Measurements from ENCODE around the gene WIPF1. TPM values are rescaled to one million over a fixed set of nuclear protein-coding genes. Genes with fewer than 3 reads are reported as not detected.

WIPF1 gene
- polyA plus RNA-seq, 2 of the 4 experiments (the other 2 are of a cell fraction) = 16.4 to 20.1 TPM

DNA sequence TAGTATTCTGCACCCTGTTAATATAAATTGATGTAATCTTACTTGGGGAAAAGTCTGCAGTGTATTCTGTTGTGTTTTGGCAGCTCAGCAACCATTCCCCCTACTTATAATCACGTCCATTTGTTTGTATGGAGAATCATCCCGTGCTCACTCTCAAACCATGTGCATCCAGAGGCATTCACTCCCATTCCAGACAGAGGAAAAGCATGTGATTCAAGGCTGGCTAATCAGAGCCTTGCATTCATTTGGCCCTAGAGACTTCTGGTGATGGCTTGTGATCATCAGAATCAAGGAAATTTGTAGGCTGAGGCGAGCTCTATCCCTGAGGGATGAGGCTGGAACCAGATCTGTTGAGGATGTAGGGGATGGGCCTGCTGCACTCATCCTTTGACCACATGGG, 5.1 kb upstream of the WIPF1 start:
- ChIA-PET POLR2A (no interaction called here), CTCF (interaction anchor here (1.2 kb wide), 1 partner anchor 53 kb away, joined by 3 read pairs; no protein-coding TSS in a partner anchor)
- no peak for FAIRE-seq
- no peak for TF ChIP-seq GATA3 (IDR thresholded peaks at IDR 0.05; ENCODE audit: borderline replicate concordance)
- no peak for TF ChIP-seq ZSCAN20 (CRISPR knock-in tag; IDR thresholded peaks at IDR 0.05)
- no peak for TF ChIP-seq EHF (CRISPR knock-in tag; IDR thresholded peaks at IDR 0.05)
- no peak for TF ChIP-seq POLR2A (IDR thresholded peaks at IDR 0.05; ENCODE audit: low read length)
- TF ChIP-seq EP300 (IDR thresholded peaks at IDR 0.05) = no peak
- TF ChIP-seq ELK1 (IDR thresholded peaks at IDR 0.05; ENCODE audit: low read depth, low read length) = no peak
- TF ChIP-seq ZNF302 (CRISPR knock-in tag; IDR thresholded peaks at IDR 0.05) = no peak
- no peak for TF ChIP-seq SREBF2 (IDR thresholded peaks at IDR 0.05)
- no peak for TF ChIP-seq JUNB (IDR thresholded peaks at IDR 0.05)
- TF ChIP-seq RCOR1 (IDR thresholded peaks at IDR 0.05; ENCODE audit: low read depth, low read length) = no peak
- no peak for TF ChIP-seq ESRRA (IDR thresholded peaks at IDR 0.05; ENCODE audit: borderline replicate concordance, low read length)
- Histone ChIP-seq H3K4me3 (no peak overlapping the region), H3K9me3 (no peaks in the 10 kb centered on the region), H3K4me1 (peaks cover 31% of the 10 kb centered on the region), H3K27ac (no peak overlapping the region), H3K4me2 (no peak overlapping the region)
- 86% methylated on average over 3 of the region's 3 CpGs for WGBS (ENCODE audit: missing lambda C conversion rate)
- no peak for DNase-seq (ENCODE audit: low read depth in 1 of 2, low spot score in 1 of 2)
- no peak for ATAC-seq

DNA sequence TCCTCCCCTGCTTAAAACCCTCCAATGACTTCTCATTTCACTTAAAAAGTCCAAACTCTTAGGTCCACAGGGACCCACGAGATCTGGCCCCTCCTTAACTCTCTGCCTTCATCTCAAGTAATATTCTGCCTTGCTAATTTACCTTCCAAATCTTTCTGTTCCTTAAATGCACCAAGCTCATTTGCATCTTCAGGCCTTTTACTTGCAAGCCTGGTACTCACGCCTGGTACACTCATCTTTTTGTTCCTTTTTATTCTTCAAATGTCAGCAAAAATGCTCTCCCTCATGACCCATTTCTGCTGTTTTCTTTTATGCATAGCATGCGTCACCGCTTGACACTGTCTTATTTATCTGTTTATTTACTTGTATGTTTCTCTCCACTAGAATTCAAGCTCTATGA, 2.7 kb upstream of the WIPF1 start:
- CTCF ChIA-PET = interaction anchor here (0.7 to 2.0 kb wide), 4 partner anchors 14 to 149 kb away, joined by 3 to 10 read pairs (median 4); no protein-coding TSS in a partner anchor
- Histone ChIP-seq H3K27ac (no peak overlapping the region), H3K4me2 (no peak overlapping the region), H3K4me3 (no peak overlapping the region), H3K9me3 (no peaks in the 10 kb centered on the region), H3K4me1 (peaks cover 10% of the 10 kb centered on the region)
- WGBS (ENCODE audit: missing lambda C conversion rate) = 81% methylated on average over 4 of the region's 4 CpGs
- DNase-seq (ENCODE audit: low read depth in 1 of 2, low spot score in 1 of 2) (no peak), ATAC-seq (no peak), FAIRE-seq (no peak)
- TF ChIP-seq BCL3 (IDR thresholded peaks at IDR 0.05) = no peak
- TF ChIP-seq RAD21 (conservative IDR thresholded peaks at IDR 0.05 in 1 of 2, IDR thresholded peaks at IDR 0.05 in 1 of 2) = no peak
- TF ChIP-seq FOXS1 (CRISPR knock-in tag; IDR thresholded peaks at IDR 0.05) = no peak
- TF ChIP-seq JUN (IDR thresholded peaks at IDR 0.05) = no peak
- no peak for TF ChIP-seq FOSB (CRISPR knock-in tag; IDR thresholded peaks at IDR 0.05)
- TF ChIP-seq BHLHE40 (IDR thresholded peaks at IDR 0.05; ENCODE audit: low read depth, low read length) = no peak
- no peak for TF ChIP-seq FOSL2 (IDR thresholded peaks at IDR 0.05)
- no peak for TF ChIP-seq FOSL2 (CRISPR knock-in tag; IDR thresholded peaks at IDR 0.05)
- no peak for TF ChIP-seq PHF8 (IDR thresholded peaks at IDR 0.05; ENCODE audit: borderline replicate concordance, low read depth)
- no peak for TF ChIP-seq TFCP2L1 (CRISPR knock-in tag; IDR thresholded peaks at IDR 0.05)
- POLR2A ChIA-PET = no interaction called here

DNA sequence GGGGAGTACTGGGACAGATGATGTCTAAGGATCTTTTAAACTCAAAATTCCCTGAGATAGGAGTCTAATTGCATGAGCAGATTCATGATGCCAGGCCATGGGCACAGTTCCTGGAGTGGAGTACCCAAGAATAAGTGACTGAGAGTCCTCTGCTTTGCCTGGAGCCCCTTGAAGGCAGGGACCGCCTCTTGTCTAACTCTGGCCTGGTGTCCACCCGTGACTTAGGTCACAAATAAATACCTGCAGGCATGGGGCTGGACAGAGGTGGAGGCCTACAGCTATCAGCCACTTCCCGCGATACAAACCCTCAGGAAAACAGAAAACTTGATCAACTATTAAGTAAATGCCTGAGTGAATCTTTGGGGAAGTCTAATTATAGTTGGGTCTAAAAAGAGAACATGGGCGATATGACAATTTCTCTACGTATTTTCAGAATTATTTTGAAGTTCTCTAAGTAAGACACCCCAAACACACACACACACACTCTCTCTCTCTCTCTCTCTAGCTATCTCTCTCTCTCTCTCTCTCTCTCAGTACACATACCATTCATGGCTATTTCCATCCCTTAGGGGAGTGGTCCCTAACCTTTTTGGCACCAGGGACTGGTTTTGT, 1.8 kb upstream of the WIPF1 start:
- 0 out of 3 replicates have a peak, but pooled peaks cover 5% of the 10 kb centered on the region for H3K4me1 ChIP-seq
- DNase-seq (ENCODE audit: low read depth in 1 of 2, low spot score in 1 of 2) (no peak), ATAC-seq (no peak), FAIRE-seq (no peak)
- WGBS (ENCODE audit: missing lambda C conversion rate) = 94% methylated on average over 6 of the region's 6 CpGs
- no peak overlapping the region for H3K4me2 ChIP-seq
- CTCF ChIA-PET = interaction anchor here (0.5 to 1.8 kb wide), 4 partner anchors 21 to 114 kb away, joined by 3 to 5 read pairs (median 3); no protein-coding TSS in a partner anchor
- H3K4me3 ChIP-seq = no peak overlapping the region
- no peak overlapping the region for H3K27ac ChIP-seq
- no peaks in the 10 kb centered on the region for H3K9me3 ChIP-seq
- POLR2A ChIA-PET = interaction anchor here (1.0 kb wide), 1 partner anchor 14 kb away, joined by 3 read pairs; no protein-coding TSS in a partner anchor
- TF ChIP-seq ESRRA (IDR thresholded peaks at IDR 0.05; ENCODE audit: borderline replicate concordance, low read length) (no peak), ELK1 (IDR thresholded peaks at IDR 0.05; ENCODE audit: low read depth, low read length) (no peak), ZNF302 (CRISPR knock-in tag; IDR thresholded peaks at IDR 0.05) (no peak), HOXB13 (CRISPR knock-in tag; IDR thresholded peaks at IDR 0.05; ENCODE audit: low read depth) (no peak), RNF2 (IDR thresholded peaks at IDR 0.05; ENCODE audit: borderline replicate concordance, low read depth) (no peak), POLR2AphosphoS2 (conservative IDR thresholded peaks at IDR 0.05; ENCODE audit: low read length) (no peak), NPAS2 (CRISPR knock-in tag; IDR thresholded peaks at IDR 0.05; ENCODE audit: borderline replicate concordance) (no peak), NFE2L2 (conservative IDR thresholded peaks at IDR 0.05; ENCODE audit: low read length) (no peak), RCOR1 (IDR thresholded peaks at IDR 0.05; ENCODE audit: low read depth, low read length) (no peak), RFX5 (IDR thresholded peaks at IDR 0.05) (no peak), TFCP2L1 (CRISPR knock-in tag; IDR thresholded peaks at IDR 0.05) (no peak)
- TF ChIP-seq, protein P1, sequence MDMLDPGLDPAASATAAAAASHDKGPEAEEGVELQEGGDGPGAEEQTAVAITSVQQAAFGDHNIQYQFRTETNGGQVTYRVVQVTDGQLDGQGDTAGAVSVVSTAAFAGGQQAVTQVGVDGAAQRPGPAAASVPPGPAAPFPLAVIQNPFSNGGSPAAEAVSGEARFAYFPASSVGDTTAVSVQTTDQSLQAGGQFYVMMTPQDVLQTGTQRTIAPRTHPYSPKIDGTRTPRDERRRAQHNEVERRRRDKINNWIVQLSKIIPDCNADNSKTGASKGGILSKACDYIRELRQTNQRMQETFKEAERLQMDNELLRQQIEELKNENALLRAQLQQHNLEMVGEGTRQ (IDR thresholded peaks at IDR 0.05) = no peak
- TF ChIP-seq, protein P2, sequence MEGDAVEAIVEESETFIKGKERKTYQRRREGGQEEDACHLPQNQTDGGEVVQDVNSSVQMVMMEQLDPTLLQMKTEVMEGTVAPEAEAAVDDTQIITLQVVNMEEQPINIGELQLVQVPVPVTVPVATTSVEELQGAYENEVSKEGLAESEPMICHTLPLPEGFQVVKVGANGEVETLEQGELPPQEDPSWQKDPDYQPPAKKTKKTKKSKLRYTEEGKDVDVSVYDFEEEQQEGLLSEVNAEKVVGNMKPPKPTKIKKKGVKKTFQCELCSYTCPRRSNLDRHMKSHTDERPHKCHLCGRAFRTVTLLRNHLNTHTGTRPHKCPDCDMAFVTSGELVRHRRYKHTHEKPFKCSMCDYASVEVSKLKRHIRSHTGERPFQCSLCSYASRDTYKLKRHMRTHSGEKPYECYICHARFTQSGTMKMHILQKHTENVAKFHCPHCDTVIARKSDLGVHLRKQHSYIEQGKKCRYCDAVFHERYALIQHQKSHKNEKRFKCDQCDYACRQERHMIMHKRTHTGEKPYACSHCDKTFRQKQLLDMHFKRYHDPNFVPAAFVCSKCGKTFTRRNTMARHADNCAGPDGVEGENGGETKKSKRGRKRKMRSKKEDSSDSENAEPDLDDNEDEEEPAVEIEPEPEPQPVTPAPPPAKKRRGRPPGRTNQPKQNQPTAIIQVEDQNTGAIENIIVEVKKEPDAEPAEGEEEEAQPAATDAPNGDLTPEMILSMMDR (IDR thresholded peaks at IDR 0.05) = no peak

Measured in A549 (cell line).